Measurements from ENCODE around the gene COTL1.

The COTL1 gene

GRCh38 chr16:84548971-84549844 is 68.7 kb downstream of the COTL1 start:
- no peak for DNase-seq (ENCODE audit: low read depth)

- DNase-seq (ENCODE audit: low read depth) = no peak
Observed at GRCh38 chr16:84548508-84548907, 69.4 kb downstream of the COTL1 start.

GRCh38 chr16:84547546-84548061 is 70.3 kb downstream of the COTL1 start:
- no peak for DNase-seq (ENCODE audit: low read depth)

- DNase-seq (ENCODE audit: low read depth) = no peak
Observed at GRCh38 chr16:84546669-84547545, 71.0 kb downstream of the COTL1 start.

DNA sequence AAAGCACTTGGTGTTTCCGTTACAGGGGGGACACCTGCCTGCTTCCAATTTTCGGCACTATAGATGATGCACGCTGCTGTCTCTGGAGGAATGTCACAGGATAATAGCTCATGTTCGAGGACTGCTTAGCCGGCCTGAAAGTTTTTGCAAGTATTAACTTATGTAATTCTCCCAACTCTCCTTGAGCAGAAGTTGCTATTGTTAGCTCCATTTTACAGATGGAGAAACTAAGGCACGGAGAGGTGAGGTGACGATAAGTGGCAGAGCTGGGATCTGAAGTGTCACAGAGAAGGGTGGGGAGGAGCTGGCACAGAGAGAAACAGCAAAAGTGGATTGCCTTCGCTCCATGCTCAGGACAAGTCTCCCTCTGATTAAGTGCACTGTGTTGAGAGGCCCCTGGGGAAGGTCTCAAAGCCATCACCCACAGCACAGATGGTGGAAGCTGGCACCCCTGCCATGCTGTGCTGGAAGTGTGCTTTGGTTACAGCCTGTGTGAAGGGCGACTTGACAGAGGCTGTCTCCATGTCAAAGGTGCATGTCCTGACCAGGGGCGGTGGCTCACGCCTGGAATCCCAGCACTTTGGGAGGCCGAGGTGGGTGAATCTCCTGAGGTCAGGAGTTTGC is 72.7 kb downstream of the COTL1 start:
- DNase-seq (ENCODE audit: low read depth) = no peak

DNA sequence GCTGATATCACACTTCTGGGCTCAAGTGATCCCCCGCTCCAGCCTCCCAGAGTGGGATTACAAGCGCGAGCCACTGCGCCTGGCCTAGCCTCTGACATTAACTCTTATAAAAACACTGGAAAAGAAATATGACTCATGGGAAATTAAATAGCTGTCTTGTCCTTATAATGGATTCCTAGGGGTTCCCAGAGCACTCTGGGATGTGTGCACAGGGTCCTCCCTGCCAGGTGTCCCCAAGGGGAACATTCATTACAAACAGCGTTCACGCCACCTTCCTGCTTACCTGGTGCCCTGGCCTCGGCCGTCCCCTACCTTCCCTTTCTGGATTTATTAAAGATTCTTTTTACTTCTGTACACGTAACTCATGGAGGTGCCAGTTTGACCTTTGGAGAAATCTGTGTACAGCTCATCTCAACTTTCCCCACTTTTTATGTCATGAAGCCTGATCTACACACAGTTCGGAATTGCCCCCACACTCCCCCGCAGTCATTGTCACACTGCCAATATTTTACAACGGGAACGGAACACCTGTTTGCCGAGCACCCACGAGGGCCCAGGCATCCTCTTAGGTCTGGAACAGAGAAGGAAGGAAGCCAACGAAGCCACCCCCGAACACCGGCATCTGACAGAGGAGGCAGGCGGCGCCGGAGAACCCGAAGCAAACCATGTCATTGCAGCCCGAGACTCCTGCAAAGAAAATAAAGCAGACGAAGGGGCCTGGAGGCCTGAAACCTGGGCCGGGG is 73.7 kb downstream of the COTL1 start:
- no peak for DNase-seq (ENCODE audit: low read depth)

DNA sequence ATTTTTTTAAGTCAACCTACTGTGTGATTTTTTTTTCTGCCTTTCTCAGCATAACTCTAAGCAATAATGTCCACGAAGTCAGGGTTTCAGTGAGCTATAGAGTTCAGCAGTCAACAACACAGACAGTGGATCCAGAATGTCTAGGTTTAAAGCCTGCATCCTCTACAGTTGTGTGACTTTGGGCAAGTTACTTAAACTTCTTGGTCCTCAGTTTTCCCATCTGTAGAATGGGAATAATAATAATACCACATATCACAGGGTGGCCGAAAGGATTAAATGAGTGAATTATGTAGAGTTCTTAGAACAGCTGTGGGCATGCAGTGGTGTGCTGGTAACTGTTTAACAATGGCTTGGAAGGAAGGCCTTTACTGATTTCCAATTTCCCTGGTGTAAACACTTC is 74.6 kb downstream of the COTL1 start:
- DNase-seq (ENCODE audit: low read depth) = no peak

DNA sequence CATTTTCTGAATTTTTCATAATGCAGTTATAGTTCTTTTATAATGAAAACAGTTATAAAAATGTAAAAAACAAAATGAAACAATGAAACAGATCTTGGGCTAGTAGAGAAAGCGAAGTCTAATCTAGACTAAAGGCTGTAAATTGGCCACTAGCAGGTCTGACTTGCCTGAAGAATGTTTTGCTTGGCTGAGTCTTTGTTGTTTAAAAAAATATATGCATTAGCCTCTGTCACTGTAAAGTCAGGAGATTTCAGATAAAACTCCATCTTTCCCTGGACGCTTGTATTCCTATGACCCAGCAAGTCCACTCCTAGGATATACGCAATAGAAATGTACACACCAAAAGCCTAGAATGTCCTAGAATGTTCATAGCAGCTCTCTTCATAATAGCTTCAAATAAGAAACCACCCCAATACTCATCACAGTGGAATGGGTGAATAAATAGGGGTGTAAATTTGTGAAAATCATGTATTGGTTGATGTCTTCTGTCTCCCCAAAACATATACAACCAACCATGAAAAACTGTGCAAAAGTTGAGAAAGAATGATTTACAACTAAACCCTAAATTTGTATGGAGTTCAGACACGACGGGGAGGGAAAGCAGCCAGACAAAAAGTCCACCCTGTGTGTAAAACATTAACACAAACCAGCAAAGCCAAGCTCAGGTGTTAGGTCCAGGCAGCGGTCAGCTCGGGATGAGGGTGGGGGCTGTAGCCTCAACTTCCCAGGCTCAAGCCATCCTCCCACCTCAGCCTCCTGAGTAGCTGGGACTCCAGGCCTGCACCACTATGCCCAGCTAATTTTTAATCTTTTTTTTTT is 75.7 kb downstream of the COTL1 start:
- no peak for DNase-seq (ENCODE audit: low read depth)

DNA sequence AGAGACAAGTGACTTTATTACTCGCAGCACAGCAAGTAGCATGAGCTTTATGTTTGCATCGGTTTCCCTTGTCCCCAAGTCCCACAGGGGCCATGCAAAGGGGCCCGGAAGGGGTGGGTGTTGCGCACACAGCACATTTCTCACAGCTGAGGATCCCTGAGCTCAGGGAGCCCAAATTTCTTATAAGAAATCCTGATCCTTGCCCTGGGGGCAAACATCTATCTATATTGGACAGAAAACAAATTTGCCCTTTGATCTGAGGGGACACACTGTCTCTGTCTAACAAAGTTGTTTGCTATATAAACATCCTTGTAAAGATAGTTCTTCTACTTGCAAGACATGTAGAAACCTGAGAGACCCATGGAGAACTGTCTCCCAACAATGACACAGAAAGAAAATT is 77.7 kb downstream of the COTL1 start:
- DNase-seq (ENCODE audit: low read depth) = no peak

- DNase-seq (ENCODE audit: low read depth) = no peak
Observed at GRCh38 chr16:84538222-84538840, 79.5 kb downstream of the COTL1 start.

- DNase-seq (ENCODE audit: low read depth) = no peak
Observed at GRCh38 chr16:84537491-84538151, 80.3 kb downstream of the COTL1 start.

DNA sequence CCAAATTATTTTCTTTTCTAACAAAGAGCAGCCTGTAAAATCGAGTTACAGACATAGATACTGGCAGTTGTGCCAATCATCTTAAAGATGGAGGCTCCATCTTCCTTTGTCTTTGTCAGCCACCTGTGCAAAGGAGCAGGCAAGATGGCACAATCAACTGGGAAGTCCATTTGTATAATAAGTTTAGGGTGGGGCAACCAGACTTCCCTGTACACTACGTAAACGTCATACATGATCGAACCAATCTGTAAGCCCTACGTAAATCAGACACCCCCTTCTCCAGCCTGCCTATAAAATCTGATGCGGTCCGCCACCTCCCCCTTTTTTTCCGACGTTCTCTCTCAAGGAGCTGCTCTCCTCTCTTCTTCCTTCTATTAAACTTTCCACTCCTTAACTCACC is 82.0 kb downstream of the COTL1 start:
- DNase-seq (ENCODE audit: low read depth) = no peak

GRCh38 chr16:84535408-84535807 is 82.5 kb downstream of the COTL1 start:
- DNase-seq (ENCODE audit: low read depth) = no peak

DNA sequence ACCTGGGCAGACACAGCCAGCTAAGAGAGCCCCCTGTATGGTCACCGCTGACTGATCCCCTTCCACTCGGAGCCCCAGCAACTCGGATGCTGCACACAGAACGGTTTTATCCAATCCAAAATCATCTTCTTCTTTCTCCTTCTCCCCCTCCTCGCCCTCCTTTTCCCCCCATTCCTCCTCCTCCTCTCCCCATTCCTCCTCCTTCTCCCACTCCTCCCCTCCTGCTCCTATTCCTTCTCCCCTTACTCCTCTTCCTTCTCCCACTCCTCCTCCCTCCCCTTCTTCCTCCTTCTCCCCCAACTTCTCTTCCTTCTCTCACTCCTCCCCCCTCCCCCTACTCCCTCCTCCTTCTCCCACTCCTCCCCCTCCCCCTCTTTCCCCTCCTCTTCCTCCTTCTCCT is 83.1 kb downstream of the COTL1 start:
- DNase-seq (ENCODE audit: low read depth) = no peak

- DNase-seq (ENCODE audit: low read depth) = no peak
Observed at GRCh38 chr16:84532855-84533486, 84.9 kb downstream of the COTL1 start.

- peak; percentile 86 for DNase-seq (ENCODE audit: low read depth)
Observed at GRCh38 chr16:84532291-84532724, 85.6 kb downstream of the COTL1 start.

DNA sequence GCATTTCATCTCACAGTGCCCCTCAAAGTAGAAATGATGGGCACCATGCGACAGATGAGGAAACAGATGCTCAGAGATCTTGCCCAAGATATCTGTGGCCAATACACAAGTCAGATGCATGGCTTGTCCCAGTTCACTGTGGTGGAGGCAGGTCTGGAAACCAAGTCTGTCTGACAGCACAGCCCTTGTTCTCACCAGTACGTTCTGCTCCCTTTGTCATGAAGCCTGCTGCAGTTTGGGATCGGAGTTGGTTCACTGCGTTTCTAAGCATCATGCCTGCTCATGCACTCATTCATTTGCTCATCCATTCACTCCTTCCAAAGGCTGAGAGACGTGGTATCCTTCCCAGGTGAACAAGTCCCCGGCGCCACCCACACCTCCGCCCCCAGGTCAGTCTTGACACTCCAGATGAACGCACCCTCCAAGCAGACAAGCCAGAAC is 86.2 kb downstream of the COTL1 start:
- DNase-seq (ENCODE audit: low read depth) = no peak

GRCh38 chr16:84530590-84530989 is 87.3 kb downstream of the COTL1 start:
- DNase-seq (ENCODE audit: low read depth) = no peak

- no peak for DNase-seq (ENCODE audit: low read depth)
Observed at GRCh38 chr16:84529607-84530006, 88.3 kb downstream of the COTL1 start.

Data from HS-5 (cell line).